Measurements from ENCODE around the gene IDH1. TPM values are rescaled to one million over a fixed set of nuclear protein-coding genes. Genes with fewer than 3 reads are reported as not detected.

Gene IDH1
- total and polyA plus RNA-seq, 2 of the 13 experiments (the other 11 are each of a cell fraction or from before 2014, with no cell fraction given): 312 to 1,077 TPM

GRCh38 chr2:208285853-208286252, 31.0 kb upstream of the IDH1 start:
- no peak for TF ChIP-seq NFIC (IDR thresholded peaks at IDR 0.05; ENCODE audit: low read length)
- DNase-seq (ENCODE audit: low spot score) (no peak), FAIRE-seq (no peak), ATAC-seq (no peak)
- H3K4me3 ChIP-seq (replicated peaks in 1 of 3; ENCODE audit: insufficient read depth in 1 of 3, low read depth in 2 of 3, low read length in 3 of 3): no peak overlapping the region
- ChIA-PET POLR2A (no interaction called here), CTCF (ENCODE audit: low intra/inter-chr PET ratio, low total read pairs) (no interaction called here)
- no TSS peak for BruUV-seq (replicated peaks)
- no peaks in the 10 kb centered on the region for H4K20me1 ChIP-seq (ENCODE audit: insufficient read depth, low read length)
- no peaks in the 10 kb centered on the region for H3K79me2 ChIP-seq (ENCODE audit: insufficient read depth, low read length)
- H3K4me2 ChIP-seq (ENCODE audit: low read depth, low read length): no peak overlapping the region
- intact Hi-C loops (cut with micrococcal nuclease; ENCODE audit: unreplicated experiment): no loop called here
- H3K9ac ChIP-seq (ENCODE audit: insufficient read depth, low read depth, low read length): no peak overlapping the region
- peaks cover 27 to 66% of the 10 kb centered on the region in 2 experiments for H3K36me3 ChIP-seq (replicated peaks in 1 of 2; ENCODE audit: control insufficient read depth in 1 of 2, insufficient read depth in 2 of 2, low read length in 2 of 2)
- in situ Hi-C loops (cut with HindIII; ENCODE audit: extremely low pct_ligation_motif_present, low pct_unique_long_range_greater_than_20kb): no loop called here
- H3K4me1 ChIP-seq (ENCODE audit: insufficient read depth, low read length): no peaks in the 10 kb centered on the region
- peaks cover 10% of the 10 kb centered on the region; the same call in 1 of the 2 replicates for H3K9me3 ChIP-seq (ENCODE audit: low read length)
- no peak overlapping the region for H3K27ac ChIP-seq (ENCODE audit: extremely low read length, insufficient read depth, low read length)
- WGBS (ENCODE audit: low lambda C conversion rate): 97% methylated on average over 4 of the region's 4 CpGs
- no peak overlapping the region for H2AFZ ChIP-seq (ENCODE audit: low read length)
- H3K27me3 ChIP-seq (ENCODE audit: control insufficient read depth in 1 of 2, insufficient read depth in 2 of 2, low read length in 2 of 2): no peaks in the 10 kb centered on the region

DNA sequence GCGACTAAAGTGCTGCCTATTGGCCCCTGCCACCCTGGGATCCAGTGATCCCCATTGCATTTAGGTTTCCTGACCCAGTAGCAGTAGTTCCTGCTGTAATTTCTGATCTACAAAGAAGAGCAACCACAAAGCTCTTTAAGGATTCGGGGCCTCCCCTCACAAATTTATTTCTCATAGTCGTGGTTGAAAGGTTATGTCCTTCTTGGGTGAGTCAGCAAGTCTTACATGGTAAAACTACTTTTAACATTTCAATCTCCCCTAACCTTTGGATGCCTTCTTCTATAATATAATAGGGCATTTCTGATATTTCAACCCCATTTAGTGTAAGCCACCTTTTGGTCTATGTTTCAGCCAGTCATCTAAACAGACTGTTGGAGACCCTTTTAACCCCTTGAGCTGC, 26.1 kb upstream of the IDH1 start:
- FAIRE-seq: no peak
- ATAC-seq: no peak
- intact Hi-C loops (cut with micrococcal nuclease; ENCODE audit: unreplicated experiment) (no loop called here), in situ Hi-C loops (cut with HindIII; ENCODE audit: extremely low pct_ligation_motif_present, low pct_unique_long_range_greater_than_20kb) (no loop called here)
- H4K20me1 ChIP-seq (ENCODE audit: insufficient read depth, low read length): no peaks in the 10 kb centered on the region
- H3K79me2 ChIP-seq (ENCODE audit: insufficient read depth, low read length): peaks cover 3% of the 10 kb centered on the region
- no TSS peak for BruUV-seq (replicated peaks)
- WGBS (ENCODE audit: low lambda C conversion rate): 97% methylated on average over 3 of the region's 3 CpGs
- TF ChIP-seq ARNT2 (CRISPR knock-in tag; IDR thresholded peaks at IDR 0.05; ENCODE audit: low read depth) (no peak), HMG20B (CRISPR knock-in tag; conservative IDR thresholded peaks at IDR 0.05) (no peak), ZNF557 (CRISPR knock-in tag; IDR thresholded peaks at IDR 0.05) (no peak), THYN1 (CRISPR knock-in tag; IDR thresholded peaks at IDR 0.05; ENCODE audit: borderline replicate concordance, low read depth) (no peak), NFE2L1 (CRISPR knock-in tag; IDR thresholded peaks at IDR 0.05; ENCODE audit: borderline replicate concordance) (no peak), KLF16 (CRISPR knock-in tag; IDR thresholded peaks at IDR 0.05) (no peak)
- H2AFZ ChIP-seq (ENCODE audit: low read length): no peak overlapping the region
- H3K36me3 ChIP-seq (replicated peaks in 1 of 2; ENCODE audit: control insufficient read depth in 1 of 2, insufficient read depth in 2 of 2, low read length in 2 of 2): peaks cover 29 to 82% of the 10 kb centered on the region in 2 experiments
- no peak for DNase-seq (ENCODE audit: low spot score)
- H3K9me3 ChIP-seq (ENCODE audit: low read length): no peaks in the 10 kb centered on the region
- ChIA-PET CTCF (ENCODE audit: low intra/inter-chr PET ratio, low total read pairs) (no interaction called here), POLR2A (interaction anchor here (1.3 kb wide), 1 partner anchor 15 kb away, joined by 4 read pairs; the partner anchor contains the start of gene PIKFYVE)
- no peaks in the 10 kb centered on the region for H3K27me3 ChIP-seq (ENCODE audit: control insufficient read depth in 1 of 2, insufficient read depth in 2 of 2, low read length in 2 of 2)
- H3K4me1 ChIP-seq (ENCODE audit: insufficient read depth, low read length): no peaks in the 10 kb centered on the region
- H3K4me3 ChIP-seq (replicated peaks in 1 of 3; ENCODE audit: insufficient read depth in 1 of 3, low read depth in 2 of 3, low read length in 3 of 3): no peak overlapping the region
- H3K4me2 ChIP-seq (ENCODE audit: low read depth, low read length): no peak overlapping the region
- H3K9ac ChIP-seq (ENCODE audit: insufficient read depth, low read depth, low read length): no peak overlapping the region
- H3K27ac ChIP-seq (ENCODE audit: extremely low read length, insufficient read depth, low read length): no peak overlapping the region
